KBM-7 (cell line): ENCODE measurements around the gene GSC.
"Not testable (repeated sequence)": the region's sequence is repeated elsewhere in the genome, so short reads cannot be mapped to it uniquely, and the experiment has no call there.

ENCODE experiments used
- DNase-seq: peaks from one replicate; pipeline ENCODE4 v3.0.0-alpha.2; 2015
- in situ Hi-C: fragments of 300-500 bp; cut with MboI; formaldehyde crosslinking; loops from 2 replicates; pipeline ENCODE4 v1.14.3; 2020; ENCODE audit warnings: low sequenced_read_pairs, low pct_unique_long_range_greater_than_20kb, mixed read lengths

The GSC gene

DNA sequence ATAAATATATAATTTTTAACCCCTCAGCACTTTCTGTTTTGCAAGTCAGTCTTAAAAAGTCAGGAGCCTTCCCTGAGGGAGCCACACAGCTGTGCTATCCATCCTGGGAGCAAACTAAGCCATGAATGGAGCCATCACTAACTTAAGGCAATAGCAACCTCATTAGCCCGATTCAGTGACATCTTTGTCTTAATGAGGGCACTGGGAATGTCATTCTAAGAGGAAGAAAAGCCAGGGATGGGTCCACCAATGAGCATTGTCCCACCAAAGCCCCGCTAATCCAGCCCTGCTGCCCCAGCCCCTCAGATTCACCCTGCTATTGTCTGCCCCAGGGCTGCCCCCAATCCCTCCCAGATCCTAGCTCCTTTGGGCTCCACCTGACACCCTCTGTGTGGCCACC lies 19.5 kb downstream of the GSC start:
- in situ Hi-C loops, result no loop called here
- no peak for DNase-seq

DNA sequence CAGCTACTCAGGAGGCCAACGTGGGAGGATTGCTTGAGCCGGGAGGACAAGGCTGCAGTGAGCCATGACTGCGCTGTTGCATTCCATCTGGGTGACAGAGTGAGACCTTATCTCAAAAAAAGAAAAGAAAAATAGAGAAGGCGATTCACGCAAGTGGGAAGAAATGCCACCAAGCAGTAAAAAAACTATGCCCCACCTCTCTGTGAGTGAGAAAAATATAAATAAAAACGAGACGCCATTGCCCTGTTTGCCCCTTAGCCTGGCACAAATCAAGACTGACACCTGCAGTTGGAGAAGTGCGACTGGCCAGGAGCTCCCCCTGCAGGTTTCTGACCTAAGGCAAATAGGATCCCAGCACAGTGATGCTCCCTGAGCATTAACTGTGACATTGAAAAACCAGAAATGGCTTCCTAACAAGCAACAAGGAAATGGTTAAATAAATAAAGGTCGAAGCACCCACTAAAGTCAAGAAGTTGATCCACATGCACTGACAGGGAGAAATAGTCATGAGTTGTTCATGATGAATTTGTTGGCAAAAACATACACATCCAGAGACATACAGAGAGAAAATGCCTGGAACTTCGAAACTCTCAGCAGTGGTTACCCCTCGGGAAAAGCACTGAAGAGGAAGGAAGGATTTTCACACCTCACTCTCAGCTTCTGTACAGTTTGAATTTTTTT lies 21.1 kb downstream of the GSC start:
- peak; percentile 28 for DNase-seq
- in situ Hi-C loops, result no loop called here

DNA sequence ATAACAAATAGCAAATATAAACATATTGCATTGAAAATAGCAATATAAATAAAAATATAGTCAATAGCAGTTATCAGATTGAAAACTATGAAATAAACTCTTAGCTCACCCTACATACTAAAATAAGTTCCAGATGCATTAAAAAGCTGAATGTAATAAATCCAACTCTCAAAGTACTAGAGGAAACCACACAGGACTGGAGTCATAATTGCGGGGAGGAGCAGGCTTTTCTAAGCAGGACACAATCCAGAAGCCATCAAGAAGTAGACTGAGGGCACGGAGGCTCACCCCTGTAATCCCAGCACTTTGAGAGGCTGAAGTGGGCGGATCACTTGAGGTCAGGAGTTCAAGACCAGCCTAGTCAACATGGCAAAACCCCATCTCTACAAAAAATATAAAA lies 22.2 kb downstream of the GSC start:
- in situ Hi-C loops, result no loop called here
- no peak for DNase-seq

DNA sequence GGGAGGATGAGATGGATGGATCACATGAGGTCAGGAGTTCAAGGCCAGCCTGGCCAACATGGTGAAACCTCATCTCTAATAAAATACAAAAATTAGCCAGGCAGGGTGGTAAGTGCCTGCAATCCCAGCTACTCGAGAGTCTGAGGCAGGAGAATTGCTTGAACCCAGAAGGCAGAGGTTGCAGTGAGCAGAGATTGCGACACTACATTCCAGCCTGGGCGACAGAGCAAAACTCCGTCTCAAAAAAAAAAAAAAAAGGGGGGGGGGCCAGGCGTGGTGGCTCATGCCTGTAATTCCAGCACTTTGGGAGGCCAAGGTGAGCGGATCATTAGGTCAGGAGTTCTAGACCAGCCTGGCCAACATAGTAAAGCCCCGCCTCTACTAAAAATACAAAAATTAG lies 22.8 kb downstream of the GSC start:
- in situ Hi-C loops, DNase-seq: not testable (repeated sequence)

DNA sequence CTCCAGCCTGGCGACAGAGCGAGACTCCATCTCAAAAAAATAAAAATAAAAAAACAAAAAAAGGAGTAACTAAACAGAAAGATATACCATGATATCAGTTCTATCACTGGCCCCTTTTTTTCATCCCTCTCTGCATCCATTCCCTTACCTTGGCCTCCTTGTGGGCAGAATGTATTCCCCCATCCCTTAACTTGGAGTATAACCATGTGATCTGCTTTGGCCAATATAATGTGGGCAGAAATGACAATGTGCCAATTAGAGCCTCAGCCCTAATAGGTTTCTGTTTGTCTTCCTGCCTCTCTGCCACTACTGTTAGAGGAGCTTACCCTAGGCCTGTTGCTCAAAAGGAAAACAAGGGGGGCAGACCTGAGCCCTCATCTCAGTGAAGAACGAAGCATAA lies 23.8 kb downstream of the GSC start:
- in situ Hi-C loops, result no loop called here
- no peak for DNase-seq

DNA sequence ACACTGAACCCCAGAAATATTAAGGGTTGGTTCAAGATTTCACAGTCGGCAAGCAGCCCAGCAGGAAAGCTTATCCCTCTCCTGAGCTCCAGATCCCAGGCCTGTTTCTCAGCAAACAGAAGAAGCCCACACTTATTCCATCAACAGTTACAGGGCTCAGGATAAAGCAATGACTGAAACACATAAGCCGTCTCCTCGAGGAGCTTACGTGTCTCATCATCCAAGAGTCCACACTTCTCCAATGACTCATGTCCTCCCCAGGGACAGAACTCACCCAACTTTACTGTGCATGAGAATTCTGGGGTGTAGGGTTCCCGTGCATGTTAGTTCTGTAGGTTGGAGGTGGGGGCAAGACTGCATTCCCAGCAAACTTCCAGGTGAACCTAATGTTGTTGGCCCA lies 31.2 kb downstream of the GSC start:
- in situ Hi-C loops, result no loop called here
- no peak for DNase-seq

DNA sequence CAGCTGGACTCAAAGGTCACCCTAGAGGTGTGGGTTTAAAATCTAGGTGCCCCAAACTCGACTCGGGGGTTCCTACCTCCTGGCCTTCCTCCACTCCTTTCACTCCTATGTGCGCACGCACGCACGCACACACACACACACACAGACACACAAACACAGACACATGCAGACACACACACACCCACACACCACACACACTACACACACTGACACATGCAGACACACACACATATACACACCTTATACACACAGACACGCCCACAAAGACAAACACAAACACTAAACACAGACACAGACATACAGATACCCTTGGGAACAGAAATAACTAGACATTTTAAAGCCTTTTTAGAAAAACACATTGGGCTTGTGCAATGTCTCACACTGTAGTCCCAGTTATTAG lies 31.8 kb downstream of the GSC start:
- no peak for DNase-seq
- in situ Hi-C loops, result no loop called here

DNA sequence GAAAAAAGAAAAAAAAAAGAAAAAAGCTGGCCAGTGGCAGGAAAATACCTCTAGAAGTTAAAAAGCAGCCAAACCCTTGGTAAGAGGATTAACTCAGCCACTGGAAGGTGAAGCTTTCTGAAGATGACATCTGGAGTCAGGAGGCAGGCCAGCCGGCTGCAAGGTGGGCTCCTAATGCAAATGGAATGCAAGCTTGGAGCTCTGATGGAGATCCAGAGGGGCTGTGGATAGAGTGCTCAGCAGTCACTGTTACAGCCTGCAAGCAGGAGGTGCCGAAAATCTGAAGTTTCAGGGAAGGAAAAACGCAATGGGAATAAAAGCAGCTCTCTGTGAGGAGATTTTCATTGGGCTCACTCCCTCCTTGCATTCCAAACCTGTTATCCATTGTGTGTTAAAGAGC lies 41.0 kb downstream of the GSC start:
- DNase-seq, result no peak
- in situ Hi-C loops, result no loop called here

DNA sequence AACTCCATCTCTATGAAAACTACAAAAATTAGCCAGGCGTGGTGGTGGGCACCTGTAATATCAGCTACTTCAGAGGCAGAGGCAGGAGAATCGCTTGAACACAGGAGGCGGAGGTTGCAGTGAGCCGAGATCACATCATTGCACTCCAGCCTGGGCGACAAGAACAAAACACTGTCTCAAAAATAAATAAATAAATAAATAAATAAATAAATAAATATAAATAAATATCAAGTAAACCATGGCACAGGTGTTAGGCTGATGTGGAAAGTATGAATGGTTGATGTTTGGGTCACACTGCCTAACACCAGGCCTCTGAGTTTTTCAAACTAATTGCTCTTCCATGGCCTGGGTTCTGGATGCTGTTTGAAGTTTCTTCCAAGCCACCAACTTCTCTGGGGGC lies 41.5 kb downstream of the GSC start:
- in situ Hi-C loops, DNase-seq: not testable (repeated sequence)

DNA sequence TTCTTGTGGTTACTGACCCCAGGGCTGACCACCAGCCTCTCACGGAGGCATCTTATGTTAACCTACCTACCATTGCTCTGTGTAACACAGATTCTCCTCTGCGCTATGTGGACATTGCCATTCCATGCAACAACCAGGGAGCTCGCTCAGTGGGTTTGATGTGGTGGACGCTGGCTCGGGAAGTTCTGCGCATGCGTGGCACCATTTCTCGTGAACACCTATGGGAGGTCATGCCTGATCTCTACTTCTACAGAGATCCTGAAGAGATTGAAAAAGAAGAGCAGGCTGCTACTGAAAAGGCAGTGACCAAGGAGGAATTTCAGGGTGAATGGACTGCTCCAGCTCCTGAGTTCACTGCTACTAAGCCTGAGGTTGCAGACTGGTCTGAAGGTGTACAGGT lies 43.3 kb downstream of the GSC start:
- in situ Hi-C loops, DNase-seq: not testable (repeated sequence)

DNA sequence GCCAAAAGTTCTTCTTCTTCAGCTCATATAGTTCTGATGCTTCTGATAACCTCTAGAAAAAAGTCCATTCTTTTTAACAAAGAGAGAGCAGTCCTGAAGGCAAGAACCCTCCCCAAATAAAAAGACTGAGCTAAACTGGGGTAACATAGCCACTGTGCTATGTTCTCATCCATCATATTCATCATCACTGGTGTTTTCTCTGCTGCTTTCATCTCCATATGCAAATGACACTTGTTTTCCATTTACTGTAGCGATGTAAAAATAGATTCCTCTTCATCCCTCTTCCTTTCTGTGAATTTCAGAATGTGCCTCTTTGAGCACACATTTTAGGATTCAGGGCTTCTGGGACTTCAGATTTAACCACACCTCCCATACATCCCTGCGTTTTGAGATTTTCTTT lies 44.9 kb downstream of the GSC start:
- in situ Hi-C loops, result no loop called here
- DNase-seq, result no peak

DNA sequence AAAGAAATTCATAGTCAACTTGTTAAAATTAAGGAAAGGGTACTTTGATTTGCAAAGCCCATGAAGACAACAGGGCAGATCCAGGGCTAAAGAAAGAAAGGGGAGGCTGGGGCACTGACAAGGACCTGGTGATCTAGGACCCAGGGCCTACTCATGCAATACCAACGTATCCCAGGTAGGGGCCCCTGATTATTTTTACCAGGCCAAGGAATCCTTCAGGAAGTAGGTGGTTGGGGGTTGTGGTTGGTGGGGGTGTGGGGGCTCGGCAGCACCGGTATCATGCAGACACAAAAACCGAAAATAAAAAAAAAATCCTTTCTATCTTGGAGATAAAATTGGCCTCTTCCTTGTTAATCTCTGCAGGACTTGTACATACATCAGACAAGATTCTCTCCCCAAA lies 47.5 kb downstream of the GSC start:
- DNase-seq, result no peak
- in situ Hi-C loops, result no loop called here
